HepG2 (cell line): Measurements from ENCODE around the gene NCOA1. TPM values are rescaled to one million over a fixed set of nuclear protein-coding genes. Genes with fewer than 3 reads are reported as not detected.

Experiments
- ATAC-seq: fragments of 200-7000 bp; cut with Tn5 transposase; 3 replicates; pipeline ENCODE4 v1.9.1; 2020; ENCODE audit warnings: mild to moderate bottlenecking, moderate library complexity
- BruUV-seq: library from RNA; stranded (reverse); fragments of 400-500 nt; replicated peaks from 2 replicates; lab custom pipeline; 2021; lab: Mats Ljungman, UMichigan
- CTCF ChIA-PET: fragments of 300-600 bp; formaldehyde crosslinking; extraction: SDS; loops from one replicate; lab custom pipeline; 2021; ENCODE audit warnings: low total read pairs, inconsistent platforms, low intra/inter-chr PET ratio; lab: Yijun Ruan, JAX
- POLR2A ChIA-PET: fragments of 350-600 bp; sonication (Branson Sonifier 250); formaldehyde crosslinking; loops from one replicate; lab custom pipeline; 2020; ENCODE audit warnings: antibody characterized with exemption, inconsistent platforms; lab: Yijun Ruan, JAX
- DNase-seq: peaks from one replicate; pipeline ENCODE4 v3.0.0-alpha.2; 2015; ENCODE audit warnings: low spot score
- FAIRE-seq: peaks from 3 replicates; lab custom pipeline; 2011; peaks lifted over from hg19 to GRCh38; lab: Jason Lieb, UNC
- H2AFZ ChIP-seq: one replicate; pipeline ENCODE4 v1.6.1; 2011; ENCODE audit warnings: low read length, inconsistent platforms
- H3K27ac ChIP-seq: fragments of 300-600 bp; 3 replicates; pipeline ENCODE4 v1.8.0; 2011; ENCODE audit warnings: mixed run types, mild to moderate bottlenecking, mixed read lengths, low read length, inconsistent platforms; ENCODE audit not compliant: insufficient read depth; ENCODE audit errors: extremely low read length
- H3K27me3 ChIP-seq, 2 experiments: fragments of 200-600 bp in 1 of 2; 2 replicates in 1 of 2; 3 replicates in 1 of 2; pipeline versions ENCODE4 v1.6.0 to v1.8.0; 2011; ENCODE audit warnings: low read length in 2 of 2, mild to moderate bottlenecking in 2 of 2, moderate library complexity in 2 of 2, inconsistent platforms in 1 of 2; ENCODE audit not compliant: insufficient read depth in 2 of 2, control insufficient read depth in 1 of 2
- H3K36me3 ChIP-seq, 2 experiments: fragments of 200-600 bp in 1 of 2; replicated peaks in 1 of 2; 2 replicates in 1 of 2; 3 replicates in 1 of 2; pipeline versions ENCODE4 v1.5.1 to v1.8.0; 2011; ENCODE audit warnings: low read length in 2 of 2, inconsistent platforms in 1 of 2; ENCODE audit not compliant: insufficient read depth in 2 of 2, control insufficient read depth in 1 of 2
- H3K4me1 ChIP-seq: 2 replicates; pipeline ENCODE4 v1.5.1; 2012; ENCODE audit warnings: low read length, inconsistent platforms; ENCODE audit not compliant: insufficient read depth
- H3K4me2 ChIP-seq: 2 replicates; pipeline ENCODE4 v1.6.0; 2011; ENCODE audit warnings: low read depth, low read length, inconsistent platforms
- H3K4me3 ChIP-seq, 3 experiments: fragments of 200-600 bp in 1 of 3; sonication (generic), shearing (Covaris generic) in 1 of 3; replicated peaks in 1 of 3; 2 replicates each; pipeline ENCODE4 v1.5.1; 2011 to 2016; ENCODE audit warnings: low read length in 3 of 3, inconsistent platforms in 2 of 3, low read depth in 2 of 3, mild to moderate bottlenecking in 2 of 3, control low read depth in 1 of 3, mixed read lengths in 1 of 3; ENCODE audit not compliant: insufficient read depth in 1 of 3
- H3K79me2 ChIP-seq: one replicate; pipeline ENCODE4 v1.6.1; 2011; ENCODE audit warnings: low read length, inconsistent platforms; ENCODE audit not compliant: insufficient read depth
- H3K9ac ChIP-seq: 2 replicates; pipeline ENCODE4 v1.6.0; 2011; ENCODE audit warnings: mild to moderate bottlenecking, low read depth, low read length, inconsistent platforms; ENCODE audit not compliant: insufficient read depth
- H3K9me3 ChIP-seq: 2 replicates; pipeline ENCODE4 v1.5.1; 2012; ENCODE audit warnings: mild to moderate bottlenecking, low read length
- H4K20me1 ChIP-seq: 2 replicates; pipeline ENCODE4 v1.6.0; 2011; ENCODE audit warnings: inconsistent platforms, mild to moderate bottlenecking, low read length, moderate library complexity; ENCODE audit not compliant: insufficient read depth
- AGO1 ChIP-seq: fragments of 200-400 bp; formaldehyde crosslinking; IDR thresholded peaks from 2 replicates; pipeline ENCODE4 v1.6.1; 2017; ENCODE audit warnings: mild to moderate bottlenecking, low read depth, low read length, moderate library complexity; ENCODE audit not compliant: poor library complexity, severe bottlenecking
- RNF2 ChIP-seq: fragments of 450-650 bp; conservative IDR thresholded peaks from 2 replicates; pipeline ENCODE4 v1.6.1; 2016; ENCODE audit warnings: low read depth
- SNRNP70 ChIP-seq: fragments of 200-400 bp; formaldehyde crosslinking; IDR thresholded peaks from 2 replicates; pipeline ENCODE4 v1.6.1; 2017; ENCODE audit warnings: mild to moderate bottlenecking, low read depth, low read length, moderate library complexity
- ZNF263 ChIP-seq: sonication (generic); formaldehyde crosslinking; IDR thresholded peaks from 2 replicates; pipeline ENCODE4 v1.4.0; 2020; ENCODE audit warnings: missing genetic modification reagents
- ZNF567 ChIP-seq: sonication (generic); formaldehyde crosslinking; IDR thresholded peaks from 2 replicates; pipeline ENCODE4 v1.8.1; 2023; ENCODE audit warnings: mild to moderate bottlenecking, missing genetic modification reagents, borderline replicate concordance
- WGBS: methylation state at CpG from one replicate; pipeline ENCODE4 v1.1.6; 2017; ENCODE audit warnings: low lambda C conversion rate; 5-methylcytosine and 5-hydroxymethylcytosine counted together
- in situ Hi-C: cut with HindIII; loops from 2 replicates; pipeline ENCODE4 v1.10.0; 2017; ENCODE audit warnings: low pct_unique_long_range_greater_than_20kb; ENCODE audit not compliant: extremely low pct_ligation_motif_present
- intact Hi-C: fragments of 100-400 bp; cut with micrococcal nuclease; formaldehyde crosslinking; loops from one replicate; pipeline ENCODE4 v1.10.0; 2022; ENCODE audit not compliant: unreplicated experiment
- polyA plus RNA-seq, 8 experiments: library from polyadenylated mRNA; depleted of rRNA in 3 of 8; stranded (reverse) in 7 of 8; unstranded in 1 of 8; fragments of >200 nt; fragmentation: Illumina TruSeq in 4 of 8; extraction: Trizol in 4 of 8; gene quantifications; 2 replicates each; pipeline versions ENCODE4 v1.2.1 to v1.2.3, GENCODE V29; 2011 to 2016; ENCODE audit warnings: low read depth in 4 of 8, missing spikeins in 1 of 8, mixed read lengths in 1 of 8; ENCODE audit not compliant: insufficient read depth in 1 of 8
- total RNA-seq, 5 experiments: library from RNA; depleted of rRNA; stranded (reverse); fragments of >200 nt; fragmentation: Illumina TruSeq; extraction: Trizol; gene quantifications; 2 replicates each; pipeline ENCODE4 v1.2.3, GENCODE V29; 2016; ENCODE audit warnings: low read depth in 1 of 5
- TF ChIP-seq, protein P1 (sequence below): sonication (generic); formaldehyde crosslinking; IDR thresholded peaks from 2 replicates; pipeline ENCODE4 v1.8.1; 2022; ENCODE audit warnings: low read depth, mild to moderate bottlenecking, missing genetic modification reagents
- TF ChIP-seq, protein P2 (sequence below): sonication (generic); formaldehyde crosslinking; IDR thresholded peaks from 2 replicates; pipeline ENCODE4 v1.9.0; 2021; ENCODE audit warnings: mild to moderate bottlenecking, missing genetic modification reagents

NCOA1 gene
- total and polyA plus RNA-seq, 2 of the 13 experiments (the other 11 are each of a cell fraction or from before 2014, with no cell fraction given), result 10.0 to 10.4 TPM

DNA sequence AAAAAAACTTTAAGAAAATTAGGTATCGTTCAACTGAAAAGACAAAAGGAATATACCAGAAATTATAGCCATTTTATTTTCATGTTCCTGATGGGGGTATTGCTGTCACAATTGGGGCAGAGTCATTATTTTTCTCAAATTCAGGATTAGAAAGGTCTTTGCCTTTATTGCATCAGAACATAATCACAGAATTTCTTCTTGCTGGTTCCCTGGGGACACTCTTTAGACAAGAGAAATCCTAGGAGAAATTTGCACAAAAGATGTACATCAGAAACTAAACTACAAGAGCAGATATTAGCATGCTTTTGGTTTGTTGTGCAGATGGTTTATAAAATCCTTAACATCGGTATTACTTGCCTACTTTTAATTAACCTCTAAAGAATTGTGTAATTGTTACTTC lies 103.2 kb downstream of the NCOA1 start:
- in situ Hi-C loops (no loop called here), intact Hi-C loops (no loop called here)
- Histone ChIP-seq H4K20me1 (no peaks in the 10 kb centered on the region), H3K9me3 (no peaks in the 10 kb centered on the region), H3K27ac (no peak overlapping the region), H3K36me3 (no peaks in the 10 kb centered on the region), H3K9ac (no peak overlapping the region), H3K4me3 (no peak overlapping the region), H3K27me3 (no peaks in the 10 kb centered on the region), H3K79me2 (no peaks in the 10 kb centered on the region), H3K4me2 (no peak overlapping the region), H3K4me1 (no peaks in the 10 kb centered on the region), H2AFZ (no peak overlapping the region)
- BruUV-seq, result no TSS peak
- CTCF ChIA-PET, result no interaction called here
- FAIRE-seq (no peak), DNase-seq (no peak), ATAC-seq (no peak)
- TF ChIP-seq SNRNP70 (no peak), AGO1 (no peak), ZNF567 (CRISPR knock-in tag) (no peak)
- TF ChIP-seq, protein P1, sequence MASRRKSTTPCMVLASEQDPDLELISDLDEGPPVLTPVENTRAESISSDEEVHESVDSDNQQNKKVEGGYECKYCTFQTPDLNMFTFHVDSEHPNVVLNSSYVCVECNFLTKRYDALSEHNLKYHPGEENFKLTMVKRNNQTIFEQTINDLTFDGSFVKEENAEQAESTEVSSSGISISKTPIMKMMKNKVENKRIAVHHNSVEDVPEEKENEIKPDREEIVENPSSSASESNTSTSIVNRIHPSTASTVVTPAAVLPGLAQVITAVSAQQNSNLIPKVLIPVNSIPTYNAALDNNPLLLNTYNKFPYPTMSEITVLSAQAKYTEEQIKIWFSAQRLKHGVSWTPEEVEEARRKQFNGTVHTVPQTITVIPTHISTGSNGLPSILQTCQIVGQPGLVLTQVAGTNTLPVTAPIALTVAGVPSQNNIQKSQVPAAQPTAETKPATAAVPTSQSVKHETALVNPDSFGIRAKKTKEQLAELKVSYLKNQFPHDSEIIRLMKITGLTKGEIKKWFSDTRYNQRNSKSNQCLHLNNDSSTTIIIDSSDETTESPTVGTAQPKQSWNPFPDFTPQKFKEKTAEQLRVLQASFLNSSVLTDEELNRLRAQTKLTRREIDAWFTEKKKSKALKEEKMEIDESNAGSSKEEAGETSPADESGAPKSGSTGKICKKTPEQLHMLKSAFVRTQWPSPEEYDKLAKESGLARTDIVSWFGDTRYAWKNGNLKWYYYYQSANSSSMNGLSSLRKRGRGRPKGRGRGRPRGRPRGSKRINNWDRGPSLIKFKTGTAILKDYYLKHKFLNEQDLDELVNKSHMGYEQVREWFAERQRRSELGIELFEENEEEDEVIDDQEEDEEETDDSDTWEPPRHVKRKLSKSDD (CRISPR knock-in tag), result no peak
- POLR2A ChIA-PET, result no interaction called here
- WGBS, result 89% methylated on average over 2 of the region's 2 CpGs

DNA sequence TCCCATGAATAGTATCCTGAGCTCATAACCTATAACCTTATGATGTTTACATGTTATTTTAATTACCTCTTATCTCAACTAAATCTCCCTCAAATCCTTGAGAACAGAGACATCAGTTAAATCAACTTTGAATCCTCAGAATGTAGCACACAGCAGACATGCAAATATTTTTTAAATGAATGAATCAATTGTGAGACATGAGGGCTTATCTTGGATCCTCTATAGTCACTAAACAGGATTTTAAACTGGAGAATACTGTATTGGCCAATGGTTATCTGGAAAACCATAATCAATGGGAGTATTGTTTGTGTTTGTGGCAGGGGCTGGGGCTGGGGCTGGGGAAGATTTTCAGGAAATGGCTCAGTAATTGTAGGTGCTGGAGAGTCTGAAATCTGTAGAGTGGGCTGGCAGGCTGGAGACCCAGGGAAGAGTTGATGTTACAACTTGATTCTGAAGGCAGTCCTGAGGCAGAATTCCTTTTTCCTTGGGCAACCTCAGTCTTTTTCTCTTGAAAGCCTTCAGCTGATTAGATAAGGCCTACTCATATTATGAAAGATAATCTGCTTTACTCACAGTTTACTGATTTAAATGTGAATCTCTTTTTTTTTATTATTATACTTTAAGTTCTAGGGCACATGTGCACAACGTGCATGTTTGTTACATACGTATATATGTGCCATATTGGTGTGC lies 106.3 kb downstream of the NCOA1 start:
- no peak overlapping the region for H3K4me2 ChIP-seq
- BruUV-seq, result no TSS peak
- TF ChIP-seq ZNF263 (CRISPR knock-in tag) (no peak), RNF2 (no peak)
- TF ChIP-seq, protein P2, sequence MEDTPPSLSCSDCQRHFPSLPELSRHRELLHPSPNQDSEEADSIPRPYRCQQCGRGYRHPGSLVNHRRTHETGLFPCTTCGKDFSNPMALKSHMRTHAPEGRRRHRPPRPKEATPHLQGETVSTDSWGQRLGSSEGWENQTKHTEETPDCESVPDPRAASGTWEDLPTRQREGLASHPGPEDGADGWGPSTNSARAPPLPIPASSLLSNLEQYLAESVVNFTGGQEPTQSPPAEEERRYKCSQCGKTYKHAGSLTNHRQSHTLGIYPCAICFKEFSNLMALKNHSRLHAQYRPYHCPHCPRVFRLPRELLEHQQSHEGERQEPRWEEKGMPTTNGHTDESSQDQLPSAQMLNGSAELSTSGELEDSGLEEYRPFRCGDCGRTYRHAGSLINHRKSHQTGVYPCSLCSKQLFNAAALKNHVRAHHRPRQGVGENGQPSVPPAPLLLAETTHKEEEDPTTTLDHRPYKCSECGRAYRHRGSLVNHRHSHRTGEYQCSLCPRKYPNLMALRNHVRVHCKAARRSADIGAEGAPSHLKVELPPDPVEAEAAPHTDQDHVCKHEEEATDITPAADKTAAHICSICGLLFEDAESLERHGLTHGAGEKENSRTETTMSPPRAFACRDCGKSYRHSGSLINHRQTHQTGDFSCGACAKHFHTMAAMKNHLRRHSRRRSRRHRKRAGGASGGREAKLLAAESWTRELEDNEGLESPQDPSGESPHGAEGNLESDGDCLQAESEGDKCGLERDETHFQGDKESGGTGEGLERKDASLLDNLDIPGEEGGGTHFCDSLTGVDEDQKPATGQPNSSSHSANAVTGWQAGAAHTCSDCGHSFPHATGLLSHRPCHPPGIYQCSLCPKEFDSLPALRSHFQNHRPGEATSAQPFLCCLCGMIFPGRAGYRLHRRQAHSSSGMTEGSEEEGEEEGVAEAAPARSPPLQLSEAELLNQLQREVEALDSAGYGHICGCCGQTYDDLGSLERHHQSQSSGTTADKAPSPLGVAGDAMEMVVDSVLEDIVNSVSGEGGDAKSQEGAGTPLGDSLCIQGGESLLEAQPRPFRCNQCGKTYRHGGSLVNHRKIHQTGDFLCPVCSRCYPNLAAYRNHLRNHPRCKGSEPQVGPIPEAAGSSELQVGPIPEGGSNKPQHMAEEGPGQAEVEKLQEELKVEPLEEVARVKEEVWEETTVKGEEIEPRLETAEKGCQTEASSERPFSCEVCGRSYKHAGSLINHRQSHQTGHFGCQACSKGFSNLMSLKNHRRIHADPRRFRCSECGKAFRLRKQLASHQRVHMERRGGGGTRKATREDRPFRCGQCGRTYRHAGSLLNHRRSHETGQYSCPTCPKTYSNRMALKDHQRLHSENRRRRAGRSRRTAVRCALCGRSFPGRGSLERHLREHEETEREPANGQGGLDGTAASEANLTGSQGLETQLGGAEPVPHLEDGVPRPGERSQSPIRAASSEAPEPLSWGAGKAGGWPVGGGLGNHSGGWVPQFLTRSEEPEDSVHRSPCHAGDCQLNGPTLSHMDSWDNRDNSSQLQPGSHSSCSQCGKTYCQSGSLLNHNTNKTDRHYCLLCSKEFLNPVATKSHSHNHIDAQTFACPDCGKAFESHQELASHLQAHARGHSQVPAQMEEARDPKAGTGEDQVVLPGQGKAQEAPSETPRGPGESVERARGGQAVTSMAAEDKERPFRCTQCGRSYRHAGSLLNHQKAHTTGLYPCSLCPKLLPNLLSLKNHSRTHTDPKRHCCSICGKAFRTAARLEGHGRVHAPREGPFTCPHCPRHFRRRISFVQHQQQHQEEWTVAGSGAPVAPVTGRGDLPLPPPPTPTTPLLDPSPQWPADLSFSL, result no peak

More for the DNA sequence above, 106.3 kb downstream of the NCOA1 start:
- Histone ChIP-seq H3K27me3 (no peaks in the 10 kb centered on the region), H3K9me3 (no peaks in the 10 kb centered on the region), H3K9ac (no peak overlapping the region), H3K36me3 (no peaks in the 10 kb centered on the region), H3K4me3 (no peak overlapping the region), H4K20me1 (no peaks in the 10 kb centered on the region), H3K4me1 (no peaks in the 10 kb centered on the region), H2AFZ (no peak overlapping the region), H3K27ac (no peak overlapping the region), H3K79me2 (no peaks in the 10 kb centered on the region)
- ChIA-PET CTCF (no interaction called here), POLR2A (no interaction called here)
- FAIRE-seq (no peak), DNase-seq (no peak), ATAC-seq (no peak)
- in situ Hi-C loops, result no loop called here
- whole genome bisulfite sequencing, result 83% methylated on average over 2 of the region's 2 CpGs
- intact Hi-C loops, result no loop called here
